ENCODE results near the gene HELLS. TPM values are rescaled to one million over a fixed set of nuclear protein-coding genes. Genes with fewer than 3 reads are reported as not detected.

The HELLS gene
- total and polyA plus RNA-seq, 2 of the 4 experiments (the other 2 are of a cell fraction) = 15.9 to 29.8 TPM

DNA sequence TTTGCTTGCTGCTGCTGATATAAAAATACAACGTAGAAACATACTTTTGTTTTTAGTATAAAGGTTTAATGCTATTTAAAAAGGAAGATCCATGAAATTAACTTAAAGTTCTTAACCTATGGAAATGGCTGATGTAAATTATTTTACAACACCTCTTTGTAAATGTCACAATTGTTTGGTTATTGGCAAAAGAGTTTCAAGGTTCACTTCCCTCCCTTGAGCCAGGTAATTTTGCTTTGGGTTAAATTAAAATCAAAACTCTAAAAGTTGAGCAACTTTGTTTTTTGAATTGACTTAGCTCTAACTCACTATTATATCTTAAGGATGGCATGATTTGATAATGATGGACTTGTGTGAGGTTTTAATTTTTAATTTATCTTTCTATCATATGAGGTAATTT lies 98.8 kb downstream of the HELLS start:
- in situ Hi-C loops (cut with MboI; ENCODE audit: low sequenced_read_pairs) (no loop called here), intact Hi-C loops (cut with micrococcal nuclease) (no loop called here)
- H3K23ac ChIP-seq (ENCODE audit: low read depth, low read length) = no peak overlapping the region

More for the DNA sequence above, 98.8 kb downstream of the HELLS start:
- no peak overlapping the region for H3K18ac ChIP-seq (ENCODE audit: low read depth, low read length)
- CTCF ChIA-PET = no interaction called here
- H3K14ac ChIP-seq (replicated peaks; ENCODE audit: low read depth, low read length) = no peak overlapping the region
- no peak for DNase-seq
- no peak overlapping the region for H4K8ac ChIP-seq (ENCODE audit: low read depth in 2 of 2, low read length in 2 of 2)
- H4K5ac ChIP-seq (ENCODE audit: low read depth, low read length) = no peak overlapping the region
- H3K27me3 ChIP-seq (ENCODE audit: control insufficient read depth, insufficient read depth, low read length) = no peaks in the 10 kb centered on the region
- dilution Hi-C loops (cut with HindIII; ENCODE audit: low sequenced_read_pairs, unreplicated experiment) = no loop called here
- H3K4me2 ChIP-seq (ENCODE audit: low read depth, low read length) = no peak overlapping the region
- H3K79me1 ChIP-seq (ENCODE audit: low read depth in 1 of 2, low read length in 2 of 2) = no peaks in the 10 kb centered on the region
- H3K9me3 ChIP-seq (ENCODE audit: control insufficient read depth, insufficient read depth, low read length) = no peaks in the 10 kb centered on the region
- POLR2A ChIA-PET (ENCODE audit: unreplicated experiment) = no interaction called here
- no peak overlapping the region for H2AFZ ChIP-seq (replicated peaks; ENCODE audit: low read length, poor library complexity)
- H4K20me1 ChIP-seq (ENCODE audit: insufficient read depth, low read length) = no peaks in the 10 kb centered on the region
- no peak overlapping the region for H2BK120ac ChIP-seq (ENCODE audit: low read depth, low read length)
- H4K91ac ChIP-seq (ENCODE audit: insufficient read depth, low read depth, low read length) = no peak overlapping the region
- H3K27ac ChIP-seq (ENCODE audit: insufficient read depth, low read length) = no peak overlapping the region
- H3K4me1 ChIP-seq (ENCODE audit: control insufficient read depth, insufficient read depth, low read length) = no peaks in the 10 kb centered on the region
- H2AK9ac ChIP-seq (replicated peaks; ENCODE audit: low read depth, low read length, poor library complexity) = no peak overlapping the region
- no peak overlapping the region for H3K4me3 ChIP-seq (ENCODE audit: insufficient read depth, low read depth, low read length)
- H2BK5ac ChIP-seq (ENCODE audit: low read depth, low read length, poor library complexity, severe bottlenecking) = no peak overlapping the region
- BruUV-seq (replicated peaks) = no TSS peak
- no peak overlapping the region for H3K4ac ChIP-seq (ENCODE audit: low read depth, low read length)
- no peak overlapping the region for H3K56ac ChIP-seq (ENCODE audit: extremely low read depth, insufficient read depth, low read length)
- H3K9ac ChIP-seq (ENCODE audit: low read depth, low read length) = no peak overlapping the region
- TF ChIP-seq MAZ (IDR thresholded peaks at IDR 0.05; ENCODE audit: borderline replicate concordance, low read depth, low read length) = no peak
- TF ChIP-seq CEBPB (IDR thresholded peaks at IDR 0.05; ENCODE audit: low read depth, low read length) = no peak
- TF ChIP-seq, protein P1, sequence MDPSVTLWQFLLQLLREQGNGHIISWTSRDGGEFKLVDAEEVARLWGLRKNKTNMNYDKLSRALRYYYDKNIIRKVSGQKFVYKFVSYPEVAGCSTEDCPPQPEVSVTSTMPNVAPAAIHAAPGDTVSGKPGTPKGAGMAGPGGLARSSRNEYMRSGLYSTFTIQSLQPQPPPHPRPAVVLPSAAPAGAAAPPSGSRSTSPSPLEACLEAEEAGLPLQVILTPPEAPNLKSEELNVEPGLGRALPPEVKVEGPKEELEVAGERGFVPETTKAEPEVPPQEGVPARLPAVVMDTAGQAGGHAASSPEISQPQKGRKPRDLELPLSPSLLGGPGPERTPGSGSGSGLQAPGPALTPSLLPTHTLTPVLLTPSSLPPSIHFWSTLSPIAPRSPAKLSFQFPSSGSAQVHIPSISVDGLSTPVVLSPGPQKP (IDR thresholded peaks at IDR 0.05; ENCODE audit: borderline replicate concordance, low read depth, low read length) = no peak
- no peak for TF ChIP-seq RAD21 (IDR thresholded peaks at IDR 0.05; ENCODE audit: low read length)
- TF ChIP-seq, protein P2, sequence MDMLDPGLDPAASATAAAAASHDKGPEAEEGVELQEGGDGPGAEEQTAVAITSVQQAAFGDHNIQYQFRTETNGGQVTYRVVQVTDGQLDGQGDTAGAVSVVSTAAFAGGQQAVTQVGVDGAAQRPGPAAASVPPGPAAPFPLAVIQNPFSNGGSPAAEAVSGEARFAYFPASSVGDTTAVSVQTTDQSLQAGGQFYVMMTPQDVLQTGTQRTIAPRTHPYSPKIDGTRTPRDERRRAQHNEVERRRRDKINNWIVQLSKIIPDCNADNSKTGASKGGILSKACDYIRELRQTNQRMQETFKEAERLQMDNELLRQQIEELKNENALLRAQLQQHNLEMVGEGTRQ (IDR thresholded peaks at IDR 0.05; ENCODE audit: low read depth, low read length) = no peak
- TF ChIP-seq MAFK (IDR thresholded peaks at IDR 0.05; ENCODE audit: low read depth, low read length) = no peak
- no peak for TF ChIP-seq BHLHE40 (IDR thresholded peaks at IDR 0.05; ENCODE audit: low read depth, low read length)
- TF ChIP-seq RCOR1 (IDR thresholded peaks at IDR 0.05; ENCODE audit: insufficient replicate concordance, low read length) = no peak
- TF ChIP-seq, protein P3, sequence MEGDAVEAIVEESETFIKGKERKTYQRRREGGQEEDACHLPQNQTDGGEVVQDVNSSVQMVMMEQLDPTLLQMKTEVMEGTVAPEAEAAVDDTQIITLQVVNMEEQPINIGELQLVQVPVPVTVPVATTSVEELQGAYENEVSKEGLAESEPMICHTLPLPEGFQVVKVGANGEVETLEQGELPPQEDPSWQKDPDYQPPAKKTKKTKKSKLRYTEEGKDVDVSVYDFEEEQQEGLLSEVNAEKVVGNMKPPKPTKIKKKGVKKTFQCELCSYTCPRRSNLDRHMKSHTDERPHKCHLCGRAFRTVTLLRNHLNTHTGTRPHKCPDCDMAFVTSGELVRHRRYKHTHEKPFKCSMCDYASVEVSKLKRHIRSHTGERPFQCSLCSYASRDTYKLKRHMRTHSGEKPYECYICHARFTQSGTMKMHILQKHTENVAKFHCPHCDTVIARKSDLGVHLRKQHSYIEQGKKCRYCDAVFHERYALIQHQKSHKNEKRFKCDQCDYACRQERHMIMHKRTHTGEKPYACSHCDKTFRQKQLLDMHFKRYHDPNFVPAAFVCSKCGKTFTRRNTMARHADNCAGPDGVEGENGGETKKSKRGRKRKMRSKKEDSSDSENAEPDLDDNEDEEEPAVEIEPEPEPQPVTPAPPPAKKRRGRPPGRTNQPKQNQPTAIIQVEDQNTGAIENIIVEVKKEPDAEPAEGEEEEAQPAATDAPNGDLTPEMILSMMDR (conservative IDR thresholded peaks at IDR 0.05; ENCODE audit: low read depth, low read length) = no peak
- TF ChIP-seq FOS (IDR thresholded peaks at IDR 0.05; ENCODE audit: low read depth, low read length) = no peak
- TF ChIP-seq MXI1 (IDR thresholded peaks at IDR 0.05; ENCODE audit: borderline replicate concordance, low read depth, low read length) = no peak
- TF ChIP-seq CHD1 (IDR thresholded peaks at IDR 0.05; ENCODE audit: low read depth, low read length) = no peak
- no peak for TF ChIP-seq SMC3 (IDR thresholded peaks at IDR 0.05; ENCODE audit: low read depth, low read length)
- no peak for TF ChIP-seq RFX5 (IDR thresholded peaks at IDR 0.05; ENCODE audit: low read depth, low read length)
- TF ChIP-seq NFE2L2 (IDR thresholded peaks at IDR 0.05; ENCODE audit: low read depth, low read length) = no peak
- TF ChIP-seq POLR2A (IDR thresholded peaks at IDR 0.05; ENCODE audit: low read depth, low read length) = no peak
- H3K36me3 ChIP-seq (ENCODE audit: control insufficient read depth, insufficient read depth, low read length) = no peaks in the 10 kb centered on the region
- ATAC-seq (ENCODE audit: low read depth) = no peak
- WGBS, 2 experiments (ENCODE audit: extremely low coverage in 2 of 2, insufficient read length in 1 of 2) = no CpG with 5 or more reads among the region's 1 CpG
- no peak overlapping the region for H2BK15ac ChIP-seq (ENCODE audit: low read depth, low read length)
- no peaks in the 10 kb centered on the region for H3K9me1 ChIP-seq (ENCODE audit: insufficient read depth, low read length)
- no peak overlapping the region for H2AK5ac ChIP-seq (ENCODE audit: low read depth, low read length)
- no peak overlapping the region for H2BK20ac ChIP-seq (ENCODE audit: low read depth, low read length)

All from IMR-90 (cell line).